Panc1 (cell line): ENCODE results near the gene DTNB. TPM values are rescaled to one million over a fixed set of nuclear protein-coding genes. Genes with fewer than 3 reads are reported as not detected.

Experiments
- ATAC-seq: fragments of 200-7000 bp; cut with Tn5 transposase; 2 replicates; pipeline ENCODE4 v1.9.1; 2020; ENCODE audit warnings: mild to moderate bottlenecking, moderate library complexity
- BruUV-seq: library from RNA; stranded (reverse); fragments of 400-500 nt; replicated peaks from 2 replicates; lab custom pipeline; 2021; lab: Mats Ljungman, UMichigan
- CTCF ChIA-PET: fragments of 300-600 bp; sonication (Branson Sonifier 250); formaldehyde crosslinking; loops from one replicate; lab custom pipeline; 2022; ENCODE audit warnings: antibody characterized with exemption; lab: Charles Lee
- POLR2A ChIA-PET: fragments of 300-600 bp; sonication (Branson Sonifier 250); formaldehyde crosslinking; loops from one replicate; lab custom pipeline; 2022; ENCODE audit warnings: antibody characterized with exemption; lab: Charles Lee
- DNase-seq: peaks from one replicate; pipeline ENCODE4 v3.0.0-alpha.2; 2010; ENCODE audit warnings: low read depth, low spot score
- H3K27ac ChIP-seq: 2 replicates; pipeline ENCODE4 v1.5.1; 2011; ENCODE audit warnings: mild to moderate bottlenecking, low read length, inconsistent platforms
- H3K27me3 ChIP-seq: fragments of 200-500 bp; sonication (Bioruptor generic); 2 replicates; pipeline ENCODE4 v1.6.0; 2014; ENCODE audit warnings: low read length, inconsistent platforms; ENCODE audit not compliant: control insufficient read depth, insufficient read depth
- H3K36me3 ChIP-seq: fragments of 200-500 bp; sonication (Bioruptor generic); 2 replicates; pipeline ENCODE4 v1.5.1; 2014; ENCODE audit warnings: inconsistent platforms, mild to moderate bottlenecking, low read length, moderate library complexity; ENCODE audit not compliant: control insufficient read depth, insufficient read depth
- H3K4me1 ChIP-seq: 2 replicates; pipeline ENCODE4 v1.5.1; 2011; ENCODE audit warnings: inconsistent platforms, mild to moderate bottlenecking, low read length, moderate library complexity; ENCODE audit not compliant: control insufficient read depth, insufficient read depth
- H3K4me3 ChIP-seq, 2 experiments: 2 replicates each; pipeline ENCODE4 v1.5.1; 2011 to 2012; ENCODE audit warnings: low read depth in 2 of 2, low read length in 2 of 2, mild to moderate bottlenecking in 2 of 2, inconsistent platforms in 1 of 2, moderate library complexity in 1 of 2
- H3K9me3 ChIP-seq: fragments of 200-500 bp; sonication (Bioruptor generic); 2 replicates; pipeline ENCODE4 v1.5.1; 2014; ENCODE audit warnings: low read depth, mild to moderate bottlenecking, inconsistent platforms, low read length, moderate library complexity; ENCODE audit not compliant: control insufficient read depth, insufficient read depth
- POLR2AphosphoS5 ChIP-seq: IDR thresholded peaks from 2 replicates; pipeline ENCODE4 v1.6.1; 2012; ENCODE audit warnings: mild to moderate bottlenecking, low read depth, low read length, moderate library complexity
- SIN3A ChIP-seq: IDR thresholded peaks from 2 replicates; pipeline ENCODE4 v1.6.1; 2012; ENCODE audit warnings: low read depth, mild to moderate bottlenecking, low read length, moderate library complexity, borderline replicate concordance; ENCODE audit not compliant: insufficient read depth
- TCF7L2 ChIP-seq: IDR thresholded peaks from 2 replicates; pipeline ENCODE4 v1.6.1; 2011; ENCODE audit warnings: mild to moderate bottlenecking, low read depth, low read length, inconsistent platforms
- in situ Hi-C: cut with HindIII; loops from 2 replicates; pipeline ENCODE4 v1.10.0; 2016; ENCODE audit warnings: low sequenced_read_pairs, low pct_unique_long_range_greater_than_20kb
- intact Hi-C: fragments of 100-400 bp; cut with micrococcal nuclease; formaldehyde crosslinking; loops from one replicate; pipeline ENCODE4 v1.10.0; 2022; ENCODE audit not compliant: unreplicated experiment
- total RNA-seq: library from RNA; stranded (reverse); gene quantifications from one replicate; pipeline ENCODE4 v1.2.1, GENCODE V29; 2021; ENCODE audit not compliant: unreplicated experiment
- TF ChIP-seq, protein P1 (sequence below): fragments of 450-650 bp; IDR thresholded peaks from 2 replicates; pipeline ENCODE4 v1.5.1; 2017; ENCODE audit warnings: mild to moderate bottlenecking
- TF ChIP-seq, protein P2 (sequence below), 2 experiments: IDR thresholded peaks; 2 replicates each; pipeline ENCODE4 v1.6.1; 2011 to 2012; ENCODE audit warnings: low read depth in 2 of 2, control low read depth in 1 of 2, low read length in 1 of 2, mild to moderate bottlenecking in 1 of 2, moderate library complexity in 1 of 2; ENCODE audit not compliant: insufficient read depth in 1 of 2

Gene DTNB
- total RNA-seq, 1 experiment from 2014 or later, result 37.8 TPM

DNA sequence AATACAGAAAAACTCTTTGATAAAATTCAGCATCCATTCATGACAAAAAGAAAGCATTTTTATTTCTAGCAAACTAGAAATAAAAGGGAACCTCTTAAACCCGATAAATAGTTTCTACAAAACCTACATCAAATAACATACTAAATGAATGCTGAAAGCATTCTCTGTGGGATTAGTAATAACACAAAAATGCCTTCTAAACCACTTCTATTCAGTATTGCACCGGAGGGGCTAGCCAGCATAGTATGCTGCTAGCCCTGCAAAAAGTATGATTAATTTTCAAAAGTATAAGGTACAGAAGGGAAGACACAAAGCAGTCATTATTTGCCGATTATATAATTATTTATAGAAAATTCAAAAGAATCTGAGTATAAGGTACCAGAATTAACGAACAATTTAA is 145.2 kb downstream of the DTNB start:
- intact Hi-C loops (no loop called here), in situ Hi-C loops (no loop called here)
- DNase-seq (no peak), ATAC-seq (no peak)
- no peak for TF ChIP-seq POLR2AphosphoS5
- no peak for TF ChIP-seq TCF7L2
- TF ChIP-seq, protein P1, sequence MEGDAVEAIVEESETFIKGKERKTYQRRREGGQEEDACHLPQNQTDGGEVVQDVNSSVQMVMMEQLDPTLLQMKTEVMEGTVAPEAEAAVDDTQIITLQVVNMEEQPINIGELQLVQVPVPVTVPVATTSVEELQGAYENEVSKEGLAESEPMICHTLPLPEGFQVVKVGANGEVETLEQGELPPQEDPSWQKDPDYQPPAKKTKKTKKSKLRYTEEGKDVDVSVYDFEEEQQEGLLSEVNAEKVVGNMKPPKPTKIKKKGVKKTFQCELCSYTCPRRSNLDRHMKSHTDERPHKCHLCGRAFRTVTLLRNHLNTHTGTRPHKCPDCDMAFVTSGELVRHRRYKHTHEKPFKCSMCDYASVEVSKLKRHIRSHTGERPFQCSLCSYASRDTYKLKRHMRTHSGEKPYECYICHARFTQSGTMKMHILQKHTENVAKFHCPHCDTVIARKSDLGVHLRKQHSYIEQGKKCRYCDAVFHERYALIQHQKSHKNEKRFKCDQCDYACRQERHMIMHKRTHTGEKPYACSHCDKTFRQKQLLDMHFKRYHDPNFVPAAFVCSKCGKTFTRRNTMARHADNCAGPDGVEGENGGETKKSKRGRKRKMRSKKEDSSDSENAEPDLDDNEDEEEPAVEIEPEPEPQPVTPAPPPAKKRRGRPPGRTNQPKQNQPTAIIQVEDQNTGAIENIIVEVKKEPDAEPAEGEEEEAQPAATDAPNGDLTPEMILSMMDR, result no peak
- no peak for TF ChIP-seq SIN3A
- TF ChIP-seq, protein P2, sequence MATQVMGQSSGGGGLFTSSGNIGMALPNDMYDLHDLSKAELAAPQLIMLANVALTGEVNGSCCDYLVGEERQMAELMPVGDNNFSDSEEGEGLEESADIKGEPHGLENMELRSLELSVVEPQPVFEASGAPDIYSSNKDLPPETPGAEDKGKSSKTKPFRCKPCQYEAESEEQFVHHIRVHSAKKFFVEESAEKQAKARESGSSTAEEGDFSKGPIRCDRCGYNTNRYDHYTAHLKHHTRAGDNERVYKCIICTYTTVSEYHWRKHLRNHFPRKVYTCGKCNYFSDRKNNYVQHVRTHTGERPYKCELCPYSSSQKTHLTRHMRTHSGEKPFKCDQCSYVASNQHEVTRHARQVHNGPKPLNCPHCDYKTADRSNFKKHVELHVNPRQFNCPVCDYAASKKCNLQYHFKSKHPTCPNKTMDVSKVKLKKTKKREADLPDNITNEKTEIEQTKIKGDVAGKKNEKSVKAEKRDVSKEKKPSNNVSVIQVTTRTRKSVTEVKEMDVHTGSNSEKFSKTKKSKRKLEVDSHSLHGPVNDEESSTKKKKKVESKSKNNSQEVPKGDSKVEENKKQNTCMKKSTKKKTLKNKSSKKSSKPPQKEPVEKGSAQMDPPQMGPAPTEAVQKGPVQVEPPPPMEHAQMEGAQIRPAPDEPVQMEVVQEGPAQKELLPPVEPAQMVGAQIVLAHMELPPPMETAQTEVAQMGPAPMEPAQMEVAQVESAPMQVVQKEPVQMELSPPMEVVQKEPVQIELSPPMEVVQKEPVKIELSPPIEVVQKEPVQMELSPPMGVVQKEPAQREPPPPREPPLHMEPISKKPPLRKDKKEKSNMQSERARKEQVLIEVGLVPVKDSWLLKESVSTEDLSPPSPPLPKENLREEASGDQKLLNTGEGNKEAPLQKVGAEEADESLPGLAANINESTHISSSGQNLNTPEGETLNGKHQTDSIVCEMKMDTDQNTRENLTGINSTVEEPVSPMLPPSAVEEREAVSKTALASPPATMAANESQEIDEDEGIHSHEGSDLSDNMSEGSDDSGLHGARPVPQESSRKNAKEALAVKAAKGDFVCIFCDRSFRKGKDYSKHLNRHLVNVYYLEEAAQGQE (IDR thresholded peaks at IDR 0.05; ENCODE audit: insufficient read depth in 1 of 2, low read depth in 2 of 2, low read length in 1 of 2), result no peak
- H3K4me1 ChIP-seq, result no peaks in the 10 kb centered on the region
- POLR2A ChIA-PET, result no interaction called here
- CTCF ChIA-PET, result no interaction called here
- no peak overlapping the region for H3K4me3 ChIP-seq
- no peaks in the 10 kb centered on the region for H3K36me3 ChIP-seq
- no peaks in the 10 kb centered on the region for H3K27me3 ChIP-seq
- H3K9me3 ChIP-seq, result no peaks in the 10 kb centered on the region
- H3K27ac ChIP-seq, result no peak overlapping the region
- no TSS peak for BruUV-seq

DNA sequence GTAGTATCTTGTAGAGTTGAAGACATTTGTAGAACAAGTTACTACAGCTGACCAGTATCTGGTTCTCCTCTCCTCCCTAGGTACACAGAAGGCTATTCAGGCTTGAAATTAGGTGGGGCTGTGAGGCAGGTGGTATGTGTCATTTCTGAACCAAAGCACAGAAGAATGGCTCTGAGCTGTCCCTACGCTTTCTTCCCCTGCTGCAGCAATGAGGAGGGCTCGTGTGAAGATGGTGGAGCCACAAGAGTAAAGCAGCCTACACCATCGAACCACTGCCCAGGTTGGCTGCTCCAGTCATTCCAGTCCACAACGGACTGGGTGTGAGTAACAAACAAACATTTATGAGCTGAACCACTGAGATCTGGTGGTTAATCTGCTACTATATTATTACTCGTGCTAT is 148.9 kb downstream of the DTNB start:
- no peak overlapping the region for H3K4me3 ChIP-seq
- no peak for ATAC-seq

More for the DNA sequence above, 148.9 kb downstream of the DTNB start:
- ChIA-PET POLR2A (interaction anchor here (0.7 kb wide), 1 partner anchor 143 kb away, joined by 8 read pairs; no protein-coding TSS in a partner anchor), CTCF (interaction anchor here (0.6 kb wide), 1 partner anchor 83 kb away, joined by 7 read pairs; no protein-coding TSS in a partner anchor)
- in situ Hi-C loops (no loop called here), intact Hi-C loops (no loop called here)
- no peak for DNase-seq
- TF ChIP-seq SIN3A, result no peak
- TF ChIP-seq, protein P2 (IDR thresholded peaks at IDR 0.05; ENCODE audit: insufficient read depth in 1 of 2, low read depth in 2 of 2, low read length in 1 of 2), result no peak
- TF ChIP-seq, protein P1, result no peak
- no peak for TF ChIP-seq TCF7L2
- TF ChIP-seq POLR2AphosphoS5, result no peak
- Histone ChIP-seq H3K9me3 (no peaks in the 10 kb centered on the region), H3K27ac (no peak overlapping the region), H3K36me3 (no peaks in the 10 kb centered on the region), H3K4me1 (no peaks in the 10 kb centered on the region; the same call in 1 of the 2 replicates), H3K27me3 (no peaks in the 10 kb centered on the region)
- no TSS peak for BruUV-seq
